ENCODE measurements around the gene DKKL1.

The DKKL1 gene

GRCh38 chr19:49363268-49364082 is at the start of gene DKKL1:
DKKL1 (plus strand) TSS chr19:49363877; CDS start chr19:49363999, 122 bp downstream.
- no peak within 1 kb of the TSS for H3K4me3 ChIP-seq (ENCODE audit: low read depth in 1 of 2, low read length in 2 of 2)
- peak; percentile 39 for DNase-seq
- no peak within 1 kb of the TSS for H3K27ac ChIP-seq (ENCODE audit: low read length)
- H3K9ac ChIP-seq (ENCODE audit: low read depth, low read length), result no peak within 1 kb of the TSS
- no peaks in the 10 kb centered on the region for H3K79me2 ChIP-seq (ENCODE audit: insufficient read depth, low read length)
- H3K4me1 ChIP-seq (ENCODE audit: insufficient read depth, low read length), result no peaks in the 10 kb centered on the region
- H3K27me3 ChIP-seq (ENCODE audit: insufficient read depth, low read length, poor library complexity), result no peaks in the 10 kb centered on the region
- TF ChIP-seq EZH2 (IDR thresholded peaks at IDR 0.05; ENCODE audit: borderline replicate concordance, low read depth, low read length, severe bottlenecking), result no peak
- TF ChIP-seq CTCF (IDR thresholded peaks at IDR 0.05; ENCODE audit: borderline replicate concordance, extremely low read depth, low read length, poor library complexity, severe bottlenecking), result no peak
- H2AFZ ChIP-seq (ENCODE audit: low read depth, low read length), result no peak within 1 kb of the TSS
- 0 out of 3 replicates have a peak, but pooled peaks have one; percentile 24 for ATAC-seq (ENCODE audit: insufficient read depth, low read depth)
- H3K36me3 ChIP-seq (ENCODE audit: insufficient read depth, low read length), result no peaks in the 10 kb centered on the region
- H4K20me1 ChIP-seq (ENCODE audit: insufficient read depth, low read length), result no peaks in the 10 kb centered on the region
- H3K4me2 ChIP-seq (ENCODE audit: insufficient read depth, low read length), result no peak within 1 kb of the TSS
- H3K9me3 ChIP-seq (ENCODE audit: insufficient read depth, low read length, severe bottlenecking), result no peaks in the 10 kb centered on the region

- ATAC-seq (ENCODE audit: insufficient read depth, low read depth), result no peak
- DNase-seq, result no peak
Observed at GRCh38 chr19:49315111-49315510, 48.6 kb upstream of the DKKL1 start.

GRCh38 chr19:49316284-49316683 is 47.4 kb upstream of the DKKL1 start:
- H2AFZ ChIP-seq (ENCODE audit: low read depth, low read length), result no peak overlapping the region
- H3K9me3 ChIP-seq (ENCODE audit: insufficient read depth, low read length, severe bottlenecking), result peaks cover 13% of the 10 kb centered on the region
- no peaks in the 10 kb centered on the region for H3K4me1 ChIP-seq (ENCODE audit: insufficient read depth, low read length)
- no peak for TF ChIP-seq EZH2 (IDR thresholded peaks at IDR 0.05; ENCODE audit: borderline replicate concordance, low read depth, low read length, severe bottlenecking)
- TF ChIP-seq CTCF (IDR thresholded peaks at IDR 0.05; ENCODE audit: borderline replicate concordance, extremely low read depth, low read length, poor library complexity, severe bottlenecking), result no peak
- no peaks in the 10 kb centered on the region for H3K79me2 ChIP-seq (ENCODE audit: insufficient read depth, low read length)
- H3K27me3 ChIP-seq (ENCODE audit: insufficient read depth, low read length, poor library complexity), result no peaks in the 10 kb centered on the region
- no peak overlapping the region for H3K4me3 ChIP-seq (ENCODE audit: low read depth in 1 of 2, low read length in 2 of 2)
- ATAC-seq (ENCODE audit: insufficient read depth, low read depth) (no peak), DNase-seq (no peak)
- no peaks in the 10 kb centered on the region for H4K20me1 ChIP-seq (ENCODE audit: insufficient read depth, low read length)
- no peak overlapping the region for H3K9ac ChIP-seq (ENCODE audit: low read depth, low read length)
- no peak overlapping the region for H3K4me2 ChIP-seq (ENCODE audit: insufficient read depth, low read length)
- H3K36me3 ChIP-seq (ENCODE audit: insufficient read depth, low read length), result no peaks in the 10 kb centered on the region
- H3K27ac ChIP-seq (ENCODE audit: low read length), result no peak overlapping the region

More at GRCh38 chr19:49315111-49315510, 48.6 kb upstream of the DKKL1 start:
- Histone ChIP-seq H3K4me1 (ENCODE audit: insufficient read depth, low read length) (no peaks in the 10 kb centered on the region), H4K20me1 (ENCODE audit: insufficient read depth, low read length) (no peaks in the 10 kb centered on the region), H3K36me3 (ENCODE audit: insufficient read depth, low read length) (no peaks in the 10 kb centered on the region), H3K27me3 (ENCODE audit: insufficient read depth, low read length, poor library complexity) (peaks cover under 1% of the 10 kb centered on the region), H2AFZ (ENCODE audit: low read depth, low read length) (no peak overlapping the region), H3K4me2 (ENCODE audit: insufficient read depth, low read length) (no peak overlapping the region), H3K4me3 (ENCODE audit: low read depth in 1 of 2, low read length in 2 of 2) (no peak overlapping the region), H3K9me3 (ENCODE audit: insufficient read depth, low read length, severe bottlenecking) (peaks cover 13% of the 10 kb centered on the region), H3K79me2 (ENCODE audit: insufficient read depth, low read length) (no peaks in the 10 kb centered on the region), H3K27ac (ENCODE audit: low read length) (no peak overlapping the region), H3K9ac (ENCODE audit: low read depth, low read length) (no peak overlapping the region)
- TF ChIP-seq CTCF (IDR thresholded peaks at IDR 0.05; ENCODE audit: borderline replicate concordance, extremely low read depth, low read length, poor library complexity, severe bottlenecking), result no peak
- no peak for TF ChIP-seq EZH2 (IDR thresholded peaks at IDR 0.05; ENCODE audit: borderline replicate concordance, low read depth, low read length, severe bottlenecking)

Measured in DND-41 (cell line).